BE2C (cell line): Measurements from ENCODE around the gene SYT2.
A peak's percentile ranks its signal among the peaks of the same experiment; 100 is the strongest.

Source experiments
- DNase-seq: peaks from one replicate; pipeline ENCODE4 v3.0.0-alpha.2; 2020
- H3K27me3 ChIP-seq: fragments of 250-450 bp; sonication (Bioruptor Pico); 2 replicates; pipeline ENCODE4 v1.5.1; 2020; ENCODE audit warnings: mild to moderate bottlenecking
- H3K36me3 ChIP-seq: fragments of 250-450 bp; sonication (Bioruptor Pico); 2 replicates; pipeline ENCODE4 v1.5.1; 2020; ENCODE audit warnings: mild to moderate bottlenecking
- H3K4me1 ChIP-seq: fragments of 250-450 bp; sonication (Bioruptor Pico); 2 replicates; pipeline ENCODE4 v1.5.1; 2020
- H3K4me3 ChIP-seq: 2 replicates; pipeline ENCODE4 v1.5.1; 2011; ENCODE audit warnings: low read depth, low read length
- H3K9me3 ChIP-seq: fragments of 250-450 bp; sonication (Bioruptor Pico); 2 replicates; pipeline ENCODE4 v1.5.1; 2020
- CTCF ChIP-seq: IDR thresholded peaks from 2 replicates; pipeline ENCODE4 v1.5.1; 2012; ENCODE audit warnings: mild to moderate bottlenecking, low read depth, low read length

SYT2 gene

GRCh38 chr1:202605515-202605914 is 104.7 kb downstream of the SYT2 start:
- Histone ChIP-seq H3K4me1 (no peaks in the 10 kb centered on the region; the same call in 1 of the 2 replicates), H3K36me3 (no peaks in the 10 kb centered on the region), H3K4me3 (no peak overlapping the region), H3K9me3 (no peaks in the 10 kb centered on the region), H3K27me3 (no peaks in the 10 kb centered on the region)
- TF ChIP-seq CTCF: no peak
- no peak for DNase-seq

GRCh38 chr1:202603435-202603834 is 106.8 kb downstream of the SYT2 start:
- no peak overlapping the region for H3K4me3 ChIP-seq
- no peaks in the 10 kb centered on the region for H3K36me3 ChIP-seq
- H3K27me3 ChIP-seq: no peaks in the 10 kb centered on the region
- no peak for DNase-seq
- no peak for TF ChIP-seq CTCF
- H3K4me1 ChIP-seq: peaks cover 9% of the 10 kb centered on the region
- no peaks in the 10 kb centered on the region for H3K9me3 ChIP-seq

GRCh38 chr1:202600432-202601041 is 109.7 kb downstream of the SYT2 start:
- Histone ChIP-seq H3K36me3 (no peaks in the 10 kb centered on the region), H3K9me3 (no peaks in the 10 kb centered on the region), H3K4me3 (no peak overlapping the region), H3K4me1 (peaks cover 9% of the 10 kb centered on the region), H3K27me3 (no peaks in the 10 kb centered on the region)
- no peak for TF ChIP-seq CTCF
- DNase-seq: no peak

- Histone ChIP-seq H3K9me3 (no peaks in the 10 kb centered on the region), H3K4me1 (peaks cover 9% of the 10 kb centered on the region), H3K27me3 (no peaks in the 10 kb centered on the region), H3K4me3 (no peak overlapping the region), H3K36me3 (no peaks in the 10 kb centered on the region)
- peak; percentile 93 for TF ChIP-seq CTCF
- peak; percentile 81 for DNase-seq
These were observed 110.4 kb downstream of the SYT2 start for GRCh38 chr1:202599669-202600431.

- H3K27me3 ChIP-seq: no peaks in the 10 kb centered on the region
- H3K4me3 ChIP-seq: no peak overlapping the region
- no peak for TF ChIP-seq CTCF
- no peaks in the 10 kb centered on the region for H3K9me3 ChIP-seq
- no peak for DNase-seq
- H3K4me1 ChIP-seq: peaks cover 9% of the 10 kb centered on the region
- H3K36me3 ChIP-seq: no peaks in the 10 kb centered on the region
These were observed 113.0 kb downstream of the SYT2 start for GRCh38 chr1:202597090-202597761.

GRCh38 chr1:202596638-202597037 is 113.6 kb downstream of the SYT2 start:
- DNase-seq: no peak
- H3K27me3 ChIP-seq: no peaks in the 10 kb centered on the region
- H3K4me3 ChIP-seq: no peak overlapping the region
- TF ChIP-seq CTCF: no peak
- peaks cover 13% of the 10 kb centered on the region for H3K4me1 ChIP-seq
- no peaks in the 10 kb centered on the region for H3K36me3 ChIP-seq
- H3K9me3 ChIP-seq: no peaks in the 10 kb centered on the region
